B cell (primary cell): ENCODE results near the gene IFRD2. TPM values are rescaled to one million over a fixed set of nuclear protein-coding genes. Genes with fewer than 3 reads are reported as not detected.

ENCODE experiments used
- ATAC-seq: fragments of 200-7000 bp; cut with Tn5 transposase; one replicate; pipeline ENCODE4 v1.10.0; 2021; ENCODE audit warnings: low read depth, mild to moderate bottlenecking, moderate number of reproducible peaks, moderate library complexity
- CTCF ChIA-PET: fragments of 350-600 bp; sonication (Branson Sonifier 250); formaldehyde crosslinking; loops from one replicate; lab custom pipeline; 2021; ENCODE audit warnings: antibody characterized with exemption, inconsistent platforms; lab: Charles Lee
- POLR2A ChIA-PET: fragments of 350-600 bp; sonication (Branson Sonifier 250); formaldehyde crosslinking; loops from one replicate; lab custom pipeline; 2021; ENCODE audit warnings: antibody characterized with exemption; lab: Charles Lee
- DNase-seq: peaks from one replicate; pipeline ENCODE4 v3.0.0; 2013
- H2AFZ ChIP-seq: 2 replicates; pipeline ENCODE4 v1.6.1; 2012; ENCODE audit warnings: mild to moderate bottlenecking, low read depth, low read length; ENCODE audit not compliant: insufficient read depth, poor library complexity, severe bottlenecking
- H3K27ac ChIP-seq, 2 donors: 1 replicate in 1 of 2; 2 replicates in 1 of 2; pipeline ENCODE4 v1.5.1; 2012 to 2013; ENCODE audit warnings: low read length in 2 of 2, mild to moderate bottlenecking in 2 of 2, moderate library complexity in 1 of 2
- H3K27me3 ChIP-seq, 4 experiments: fragments of 200-600 bp in 1 of 4; sonication (generic) in 1 of 4; replicated peaks in 1 of 4; 1 replicate in 2 of 4; 2 replicates in 2 of 4; pipeline versions ENCODE4 v1.6.1 to v1.7.0; 2013 to 2016; ENCODE audit warnings: low read length in 3 of 4, mild to moderate bottlenecking in 2 of 4, mixed read lengths in 1 of 4, moderate library complexity in 1 of 4; ENCODE audit not compliant: insufficient read depth in 4 of 4, control insufficient read depth in 3 of 4; ENCODE audit errors: control extremely low read depth in 1 of 4
- H3K36me3 ChIP-seq, 2 experiments: replicated peaks in 1 of 2; 1 replicate in 1 of 2; 2 replicates in 1 of 2; pipeline versions ENCODE4 v1.6.1 to v1.7.1; 2013; ENCODE audit warnings: low read length in 1 of 2; ENCODE audit not compliant: insufficient read depth in 2 of 2, control insufficient read depth in 1 of 2; ENCODE audit errors: control extremely low read depth in 1 of 2, extremely low read depth in 1 of 2
- H3K4me1 ChIP-seq, 2 donors: fragments of 200-600 bp in 1 of 2; sonication (generic) in 1 of 2; 1 replicate in 1 of 2; 2 replicates in 1 of 2; pipeline versions ENCODE4 v1.5.1 to v1.6.1; 2013 to 2017; ENCODE audit warnings: low read length in 2 of 2; ENCODE audit not compliant: control insufficient read depth in 2 of 2, insufficient read depth in 2 of 2
- H3K4me2 ChIP-seq: replicated peaks from 2 replicates; pipeline ENCODE3; 2012; ENCODE audit warnings: mild to moderate bottlenecking, low read depth, low read length; ENCODE audit not compliant: poor library complexity, severe bottlenecking
- H3K4me3 ChIP-seq, 5 experiments: fragments of 200-600 bp in 1 of 5; sonication (generic) in 1 of 5; 1 replicate in 3 of 5; 2 replicates in 2 of 5; pipeline versions ENCODE4 v1.5.1 to v1.7.0; 2011 to 2016; ENCODE audit warnings: low read length in 4 of 5, mild to moderate bottlenecking in 4 of 5, low read depth in 2 of 5, control low read depth in 1 of 5, moderate library complexity in 1 of 5; ENCODE audit not compliant: insufficient read depth in 1 of 5; ENCODE audit errors: control extremely low read depth in 1 of 5, extremely low read depth in 1 of 5
- H3K79me2 ChIP-seq: fragments of 200-600 bp; sonication (generic); one replicate; pipeline ENCODE4 v1.6.0; 2016; ENCODE audit warnings: low read length; ENCODE audit not compliant: control insufficient read depth, insufficient read depth
- H3K9ac ChIP-seq: fragments of 200-600 bp; sonication (generic); 2 replicates; pipeline ENCODE4 v1.6.1; 2017; ENCODE audit warnings: mild to moderate bottlenecking, low read length, moderate library complexity
- H3K9me3 ChIP-seq, 3 donors: one replicate each; pipeline versions ENCODE4 v1.6.1 to v1.7.1; 2013; ENCODE audit warnings: low read length in 2 of 3; ENCODE audit not compliant: control insufficient read depth in 2 of 3, insufficient read depth in 1 of 3; ENCODE audit errors: control extremely low read depth in 1 of 3
- H4K20me1 ChIP-seq: 2 replicates; pipeline ENCODE4 v1.6.0; 2012; ENCODE audit warnings: mild to moderate bottlenecking, low read length; ENCODE audit not compliant: insufficient read depth, control insufficient read depth, poor library complexity, severe bottlenecking
- H3K27ac Mint-ChIP-seq: one replicate; pipeline ENCODE4 v1.8.0; 2021; ENCODE audit warnings: mixed read lengths
- H3K27me3 Mint-ChIP-seq: one replicate; pipeline ENCODE4 v1.8.0; 2021; ENCODE audit warnings: mixed read lengths
- H3K4me1 Mint-ChIP-seq: one replicate; pipeline ENCODE4 v1.8.0; 2021; ENCODE audit warnings: mixed read lengths
- H3K4me3 Mint-ChIP-seq: one replicate; pipeline ENCODE4 v1.8.0; 2021; ENCODE audit warnings: mixed read lengths
- H3K9me3 Mint-ChIP-seq: one replicate; pipeline ENCODE4 v1.8.0; 2022; ENCODE audit warnings: mixed read lengths; ENCODE audit not compliant: insufficient read depth
- CTCF ChIP-seq: fragments of 200-600 bp; IDR thresholded peaks from one replicate; pipeline ENCODE4 v1.8.0; 2022; ENCODE audit warnings: antibody characterized with exemption, mild to moderate bottlenecking
- EZH2 ChIP-seq: IDR thresholded peaks from 2 replicates; pipeline ENCODE4 v1.6.1; 2012; ENCODE audit warnings: borderline replicate concordance, low read depth, mild to moderate bottlenecking, moderate library complexity, low read length; ENCODE audit not compliant: insufficient read depth, poor library complexity, severe bottlenecking
- WGBS: methylation state at CpG from one replicate; pipeline ENCODE4 v1.1.5; 2013; ENCODE audit warnings: missing lambda C conversion rate; ENCODE audit not compliant: insufficient coverage; 5-methylcytosine and 5-hydroxymethylcytosine counted together
- intact Hi-C: fragments of 100-400 bp; cut with micrococcal nuclease; formaldehyde crosslinking; loops from one replicate; pipeline ENCODE4 v1.10.0; 2022
- polyA plus RNA-seq: library from polyadenylated mRNA; depleted of rRNA; stranded (reverse); fragments of >200 nt; gene quantifications from 2 replicates; pipeline ENCODE4 v1.2.3, GENCODE V29; 2012
- total RNA-seq, 2 donors: library from RNA; stranded (reverse); fragments of 120-200 nt in 1 of 2; gene quantifications; 1 replicate in 1 of 2; 2 replicates in 1 of 2; pipeline versions ENCODE4 v1.2.3 to v1.2.4, GENCODE V29; 2013 to 2022

Gene IFRD2
- total and polyA plus RNA-seq, 2 donors (not counting 1 experiment from before 2014, with no cell fraction given) = 63.4 to 80.1 TPM

- Histone ChIP-seq H3K36me3 (peaks cover 0 to 48% of the 10 kb centered on the region in 2 experiments), H3K4me3 (peak overlapping the region; percentile 30 to 98 (median 87)), H3K9me3 (no peaks in the 10 kb centered on the region), H2AFZ (no peak overlapping the region), H3K27ac (peak overlapping the region in 1 of 2 donors; percentile 90), H4K20me1 (peaks cover 25% of the 10 kb centered on the region), H3K27me3 (no peaks in the 10 kb centered on the region), H3K4me2 (peak overlapping the region; percentile 99), H3K79me2 (peaks cover 35% of the 10 kb centered on the region), H3K4me1 (peaks cover 15 to 29% of the 10 kb centered on the region in 2 donors), H3K9ac (peak overlapping the region; percentile 87)
- Mint-ChIP-seq H3K9me3 (no peaks in the 10 kb centered on the region), H3K4me1 (peaks cover 31% of the 10 kb centered on the region), H3K27me3 (no peaks in the 10 kb centered on the region), H3K27ac (peak overlapping the region; percentile 15), H3K4me3 (peak overlapping the region; percentile 95)
- POLR2A ChIA-PET = interaction anchor here (1.9 to 2.9 kb wide), 4 partner anchors 10 to 28 kb away, joined by 6 to 27 read pairs (median 8); partner anchors contain the start of genes CYB561D2, HYAL3, NAA80 and NPRL2
- no peak for ATAC-seq
- TF ChIP-seq CTCF (no peak), EZH2 (no peak)
- DNase-seq = no peak
- WGBS = 80% methylated on average over 1 of the region's 4 CpGs
- intact Hi-C loops = no loop called here
- CTCF ChIA-PET = interaction anchor here (0.9 to 3.4 kb wide), 5 partner anchors 8 to 132 kb away, joined by 3 to 20 read pairs (median 5); partner anchors contain the start of genes HYAL3 and NAA80
These were observed 34.9 kb upstream of the IFRD2 start for GRCh38 chr3:50327129-50327528.

- Histone ChIP-seq H3K79me2 (peaks cover 26% of the 10 kb centered on the region), H3K27me3 (no peaks in the 10 kb centered on the region), H3K36me3 (peaks cover 0 to 38% of the 10 kb centered on the region in 2 experiments), H3K4me2 (no peak overlapping the region), H2AFZ (no peak overlapping the region), H3K4me1 (peaks cover 19 to 35% of the 10 kb centered on the region in 2 donors), H3K4me3 (no peak overlapping the region), H3K9me3 (peaks cover 0 to 3% (median 0%) of the 10 kb centered on the region in 3 donors), H3K27ac (no peak overlapping the region), H4K20me1 (peaks cover 15% of the 10 kb centered on the region), H3K9ac (no peak overlapping the region)
- peak overlapping the region; percentile 26 for H3K4me3 Mint-ChIP-seq
- intact Hi-C loops = no loop called here
- H3K27me3 Mint-ChIP-seq = no peaks in the 10 kb centered on the region
- POLR2A ChIA-PET = interaction anchor here (1.2 to 2.6 kb wide), 2 partner anchors 11 to 24 kb away, joined by 3 to 7 read pairs; partner anchors contain the start of genes CYB561D2 and NPRL2
- H3K9me3 Mint-ChIP-seq = no peaks in the 10 kb centered on the region
- TF ChIP-seq EZH2 (no peak), CTCF (no peak)
- ATAC-seq (no peak), DNase-seq (no peak)
- H3K27ac Mint-ChIP-seq = no peak overlapping the region
- 87% methylated on average over 3 of the region's 8 CpGs for WGBS
- peaks cover 33% of the 10 kb centered on the region for H3K4me1 Mint-ChIP-seq
- CTCF ChIA-PET = interaction anchor here (3.2 to 3.4 kb wide), 2 partner anchors 11 to 27 kb away, joined by 11 to 20 read pairs; partner anchors contain the start of genes HYAL3 and NAA80
These were observed 33.9 kb upstream of the IFRD2 start for GRCh38 chr3:50326182-50326541.
